Stomach (tissue), 9 donors: ENCODE results near the gene TRABD2B. TPM values are rescaled to one million over a fixed set of nuclear protein-coding genes. Genes with fewer than 3 reads are reported as not detected.

Experiments used
- DNase-seq, 2 donors: peaks; one replicate each; pipeline versions ENCODE4 v3.0.0 to v3.0.0-alpha.2; 2013 to 2019
- H3K27ac ChIP-seq, 5 donors: fragments of 200-600 bp in 4 of 5; sonication (generic) in 4 of 5; one replicate each; pipeline ENCODE4 v1.5.1; 2013 to 2019; ENCODE audit warnings: mild to moderate bottlenecking in 1 of 5, moderate library complexity in 1 of 5
- H3K27me3 ChIP-seq, 3 donors: fragments of 200-600 bp; sonication (generic); one replicate each; pipeline ENCODE4 v1.5.1; 2017 to 2019; ENCODE audit warnings: mixed run types in 1 of 3
- H3K36me3 ChIP-seq, 4 donors: fragments of 200-600 bp; sonication (generic); 1 replicate in 3 of 4; 2 replicates in 1 of 4; pipeline ENCODE4 v1.5.1; 2016 to 2019
- H3K4me1 ChIP-seq, 4 donors: fragments of 200-600 bp; sonication (generic); one replicate each; pipeline ENCODE4 v1.5.1; 2016 to 2019
- H3K4me3 ChIP-seq, 4 donors: fragments of 200-600 bp; sonication (generic) in 3 of 4; one replicate each; pipeline ENCODE4 v1.5.1; 2016 to 2019; ENCODE audit warnings: mild to moderate bottlenecking in 1 of 4
- H3K9me3 ChIP-seq, 4 donors: fragments of 200-600 bp; sonication (generic); one replicate each; pipeline ENCODE4 v1.5.1; 2016 to 2019
- CTCF ChIP-seq, 7 experiments: fragments of 450-650 bp in 4 of 7; fragments of 200-600 bp in 3 of 7; sonication (generic) in 3 of 7; IDR thresholded peaks; one replicate each; pipeline ENCODE4 v1.5.1; 2016 to 2019; ENCODE audit warnings: antibody characterized with exemption in 7 of 7, control low read depth in 2 of 7, mild to moderate bottlenecking in 1 of 7
- EP300 ChIP-seq: sonication (generic); formaldehyde crosslinking; IDR thresholded peaks from one replicate; pipeline ENCODE4 v1.6.1; 2017; ENCODE audit warnings: antibody characterized with exemption
- POLR2A ChIP-seq, 4 donors: fragments of 450-650 bp; IDR thresholded peaks; one replicate each; pipeline ENCODE4 v1.6.1; 2016; ENCODE audit warnings: antibody characterized with exemption in 4 of 4, control low read depth in 2 of 4, mild to moderate bottlenecking in 1 of 4, moderate library complexity in 1 of 4
- POLR2AphosphoS5 ChIP-seq, 3 donors: sonication (generic); formaldehyde crosslinking; IDR thresholded peaks; one replicate each; pipeline ENCODE4 v1.6.1; 2016; ENCODE audit warnings: antibody characterized with exemption in 3 of 3
- WGBS, 5 donors: extraction: QIAGEN DNeasy Blood & Tissue Kit in 3 of 5; methylation state at CpG; one replicate each; pipeline versions ENCODE4 v1.1.5 to v1.1.7; 2013 to 2018; 5-methylcytosine and 5-hydroxymethylcytosine counted together
- intact Hi-C: fragments of 100-400 bp; cut with DNase I; formaldehyde crosslinking; loops from one replicate; pipeline ENCODE4 v1.15.1; 2023; ENCODE audit warnings: low total_unique reads
- polyA plus RNA-seq, 3 donors: library from polyadenylated mRNA; stranded (reverse); fragments of 200-250 nt; gene quantifications; one replicate each; pipeline ENCODE4 v1.2.3, GENCODE V29; 2013
- total RNA-seq, 5 donors: library from RNA; depleted of rRNA; stranded (reverse); fragments of >200 nt; gene quantifications; one replicate each; pipeline versions ENCODE4 v1.1.0 to v1.2.3, GENCODE V29; 2014 to 2016
- donor health status: healthy with polysubstance abuse.
- donor health status: Bipolar disorder and iron deficiency.
- donor health status: healthy.

TRABD2B gene
- total and polyA plus RNA-seq, 8 donors, result 0.31 to 2.0 (median 0.93) TPM; not detected in 1

GRCh38 chr1:47818682-47819573 lies 178.3 kb downstream of the TRABD2B start:
- intact Hi-C loops, result no loop called here
- Histone ChIP-seq H3K4me3 (no peak overlapping the region), H3K4me1 (peaks cover 0 to 7% (median 0%) of the 10 kb centered on the region in 4 donors), H3K27ac (no peak overlapping the region), H3K36me3 (no peaks in the 10 kb centered on the region), H3K27me3 (no peaks in the 10 kb centered on the region), H3K9me3 (no peaks in the 10 kb centered on the region)
- no peak for DNase-seq
- 73 to 85% (median 83%) methylated on average over 20 of the region's 20 CpGs for WGBS, 5 donors
- TF ChIP-seq POLR2AphosphoS5 (IDR thresholded peaks at IDR 0.05) (no peak), CTCF (IDR thresholded peaks at IDR 0.05) (no peak), EP300 (no peak), POLR2A (IDR thresholded peaks at IDR 0.05) (no peak)

- Histone ChIP-seq H3K27ac (no peak overlapping the region), H3K4me1 (peaks cover 0 to 7% (median 0%) of the 10 kb centered on the region in 4 donors), H3K4me3 (no peak overlapping the region), H3K36me3 (no peaks in the 10 kb centered on the region), H3K9me3 (no peaks in the 10 kb centered on the region), H3K27me3 (no peaks in the 10 kb centered on the region)
- no peak for TF ChIP-seq POLR2AphosphoS5 (IDR thresholded peaks at IDR 0.05)
- no peak for TF ChIP-seq POLR2A (IDR thresholded peaks at IDR 0.05)
- TF ChIP-seq CTCF (IDR thresholded peaks at IDR 0.05), result no peak
- no peak for TF ChIP-seq EP300
- 89 to 96% (median 93%) methylated on average over 14 to 15 of the region's 15 CpGs for WGBS, 5 donors
- no peak for DNase-seq
- intact Hi-C loops, result no loop called here
Observed at GRCh38 chr1:47817861-47818260, 179.3 kb downstream of the TRABD2B start.

- no peak for DNase-seq
- Histone ChIP-seq H3K9me3 (no peaks in the 10 kb centered on the region), H3K4me1 (peaks cover 0 to 7% (median 0%) of the 10 kb centered on the region in 4 donors), H3K4me3 (no peak overlapping the region), H3K36me3 (no peaks in the 10 kb centered on the region), H3K27ac (no peak overlapping the region), H3K27me3 (no peaks in the 10 kb centered on the region)
- intact Hi-C loops, result no loop called here
- WGBS, 5 donors, result 90 to 93% (median 92%) methylated on average over 5 of the region's 5 CpGs
- TF ChIP-seq POLR2A (IDR thresholded peaks at IDR 0.05) (no peak), CTCF (IDR thresholded peaks at IDR 0.05) (no peak), POLR2AphosphoS5 (IDR thresholded peaks at IDR 0.05) (no peak), EP300 (no peak)
Observed at GRCh38 chr1:47816325-47817071, 180.7 kb downstream of the TRABD2B start.

GRCh38 chr1:47814612-47815395 lies 182.4 kb downstream of the TRABD2B start:
- TF ChIP-seq POLR2AphosphoS5 (IDR thresholded peaks at IDR 0.05) (no peak), CTCF (IDR thresholded peaks at IDR 0.05) (no peak), POLR2A (IDR thresholded peaks at IDR 0.05) (no peak), EP300 (no peak)
- 75 to 85% (median 78%) methylated on average over 11 to 12 of the region's 12 CpGs for WGBS, 5 donors
- Histone ChIP-seq H3K9me3 (no peaks in the 10 kb centered on the region), H3K27ac (no peak overlapping the region), H3K4me3 (no peak overlapping the region), H3K4me1 (peaks cover 0 to 13% (median 3%) of the 10 kb centered on the region in 4 donors), H3K27me3 (no peaks in the 10 kb centered on the region), H3K36me3 (no peaks in the 10 kb centered on the region)
- DNase-seq, result peak in 1 of 2 donors; percentile 34
- intact Hi-C loops, result no loop called here
